Measurements from ENCODE around the gene TEX47.

The TEX47 gene

GRCh38 chr7:88746126-88746525, 49.4 kb downstream of the TEX47 start:
- no peak for DNase-seq (ENCODE audit: low read depth)

All from HS-27A (cell line).